ENCODE measurements around the gene NLRP10.

Gene NLRP10

DNA sequence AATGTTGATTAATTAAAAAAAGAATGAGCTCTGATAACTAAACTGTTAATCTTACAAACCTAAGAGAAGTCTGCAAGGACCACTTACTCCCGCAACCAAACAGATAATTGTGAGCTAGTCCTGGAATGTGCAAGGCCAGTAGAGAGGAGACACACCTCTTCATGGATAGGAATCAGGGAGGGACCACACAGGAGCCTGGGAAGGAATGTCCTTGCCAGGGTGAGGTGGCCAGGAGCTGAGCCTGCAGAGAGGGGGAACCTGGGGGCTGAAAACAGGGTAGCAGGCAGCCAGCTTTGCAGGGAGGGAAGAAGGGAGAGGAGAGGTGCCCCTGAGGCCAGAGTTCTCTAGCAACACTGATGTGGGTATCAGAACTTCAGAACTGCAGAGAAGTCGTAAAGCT, 9.4 kb upstream of the NLRP10 start:
- DNase-seq (ENCODE audit: low read depth) = no peak

GRCh38 chr11:7973011-7973410, 7.8 kb upstream of the NLRP10 start:
- no peak for DNase-seq (ENCODE audit: low read depth)

GRCh38 chr11:7971846-7972245, 6.6 kb upstream of the NLRP10 start:
- no peak for DNase-seq (ENCODE audit: low read depth)

- no peak for DNase-seq (ENCODE audit: low read depth)
Observed at GRCh38 chr11:7969756-7970646, 4.8 kb upstream of the NLRP10 start.

GRCh38 chr11:7968686-7969085, 3.4 kb upstream of the NLRP10 start:
- DNase-seq (ENCODE audit: low read depth) = no peak

- DNase-seq (ENCODE audit: low read depth) = no peak
Observed at GRCh38 chr11:7967826-7968225, 2.6 kb upstream of the NLRP10 start.

GRCh38 chr11:7967097-7967496, 1.9 kb upstream of the NLRP10 start:
- no peak for DNase-seq (ENCODE audit: low read depth)

DNA sequence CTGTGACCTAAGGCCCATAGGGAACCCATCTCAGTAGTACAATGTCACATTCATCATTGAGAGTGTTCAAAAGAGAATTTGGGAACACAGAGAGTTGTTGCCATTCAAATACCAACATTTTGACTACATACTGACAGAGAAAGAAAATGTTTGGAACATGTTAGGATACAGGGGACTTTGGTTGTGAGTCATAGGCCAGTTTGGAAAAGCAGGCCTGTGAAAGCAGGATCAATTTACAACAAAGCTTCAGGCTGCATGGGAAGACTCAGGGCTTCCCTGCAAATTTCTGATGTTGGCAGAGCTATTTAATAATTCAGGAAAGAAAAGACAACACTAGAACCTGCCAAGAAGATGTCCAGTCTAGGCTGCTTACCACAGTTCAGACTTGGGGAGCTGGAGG, 374 bp downstream of the NLRP10 start:
- no peak for DNase-seq (ENCODE audit: low read depth)

DNA sequence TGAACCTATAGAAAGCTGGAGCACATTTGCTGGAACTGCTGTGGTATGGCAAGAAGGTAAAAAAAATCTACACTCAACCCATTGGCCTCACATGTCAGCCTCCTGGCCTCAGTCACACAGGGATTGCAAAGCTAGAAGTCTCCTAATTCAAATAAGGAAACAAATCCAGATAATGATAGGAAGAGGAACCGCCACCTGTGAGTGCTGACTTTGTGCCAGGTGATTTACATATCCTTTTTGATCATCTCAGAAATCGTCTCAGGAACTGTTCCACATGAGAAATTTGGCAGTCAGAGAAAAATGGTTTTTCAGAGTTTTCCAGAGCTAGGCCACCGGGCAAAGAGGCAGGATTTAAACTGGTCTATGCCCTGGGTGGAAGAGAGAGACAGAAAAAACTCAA, 986 bp downstream of the NLRP10 start:
- DNase-seq (ENCODE audit: low read depth) = no peak

GRCh38 chr11:7955191-7955590, 10.1 kb downstream of the NLRP10 start:
- DNase-seq (ENCODE audit: low read depth) = no peak

DNA sequence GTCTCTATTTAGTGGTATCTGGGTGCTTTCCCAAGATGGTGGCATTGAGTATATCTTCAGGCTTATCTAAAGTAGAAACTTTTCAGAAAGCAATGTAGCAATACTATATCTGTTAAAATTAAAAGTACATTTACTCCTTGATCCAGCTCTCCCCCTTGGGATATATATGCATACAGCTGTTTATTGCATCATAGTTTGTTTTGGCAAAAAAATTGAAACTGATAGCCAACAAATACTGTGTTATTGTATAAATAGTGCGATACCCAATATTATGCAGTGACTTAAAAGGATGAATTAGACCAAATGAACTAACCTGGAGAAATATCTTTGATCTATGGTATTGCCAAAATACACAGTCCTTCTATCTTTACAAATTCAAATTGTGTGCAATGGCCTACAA, 15.3 kb downstream of the NLRP10 start:
- DNase-seq (ENCODE audit: low read depth) = no peak

DNA sequence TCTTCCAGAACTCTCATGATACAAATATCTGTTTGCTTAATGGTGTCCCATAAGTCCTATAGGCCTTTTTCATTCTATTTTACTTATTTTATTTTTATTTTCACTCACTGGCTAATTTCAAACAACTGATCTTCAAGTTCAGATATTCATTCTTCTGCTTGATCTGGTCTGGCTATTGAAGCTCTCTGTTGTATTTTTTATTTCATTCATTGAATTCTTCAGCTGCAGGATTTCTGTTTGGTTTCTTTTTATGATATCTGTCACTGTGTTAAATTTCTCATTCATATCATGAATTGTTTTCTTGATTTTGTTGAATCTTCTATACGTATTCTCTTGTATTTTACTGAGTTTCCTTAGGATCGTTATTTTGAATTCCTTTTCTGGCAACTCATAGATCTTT, 21.1 kb downstream of the NLRP10 start:
- DNase-seq (ENCODE audit: low read depth) = no peak

GRCh38 chr11:7941608-7942007, 23.6 kb downstream of the NLRP10 start, which contains the start of gene OR10A3:
Gene OR10A3, minus strand, starts transcription at chr11:7941708. Its CDS starts 2,188 bp downstream, at chr11:7939520.
- no peak for DNase-seq (ENCODE audit: low read depth)

DNA sequence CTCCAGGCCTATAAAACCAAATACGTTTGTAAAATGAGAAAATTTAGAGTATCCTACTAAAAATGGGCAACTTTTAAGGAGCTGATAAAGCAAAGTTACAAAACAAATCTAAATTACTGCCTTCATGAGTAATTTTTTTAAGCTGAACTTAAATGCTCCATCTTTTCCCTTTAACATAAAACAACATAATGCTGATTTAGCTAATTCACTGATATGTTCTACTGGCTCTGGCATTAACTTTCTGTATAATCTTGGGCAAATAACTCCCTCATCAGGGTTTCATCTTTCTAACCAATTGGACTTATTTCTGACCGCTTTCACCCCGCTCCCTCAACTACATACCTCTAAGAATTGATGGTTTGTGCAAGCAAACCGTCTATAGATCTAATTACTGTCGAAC, 24.1 kb downstream of the NLRP10 start:
- no peak for DNase-seq (ENCODE audit: low read depth)

GRCh38 chr11:7936615-7937014, 28.6 kb downstream of the NLRP10 start:
- no peak for DNase-seq (ENCODE audit: low read depth)

GRCh38 chr11:7931168-7931567, 34.1 kb downstream of the NLRP10 start, which contains the start of gene OR10A6:
Gene OR10A6, minus strand, starts transcription at chr11:7931268. Its CDS starts 2,606 bp downstream, at chr11:7928662.
- DNase-seq (ENCODE audit: low read depth) = no peak

DNA sequence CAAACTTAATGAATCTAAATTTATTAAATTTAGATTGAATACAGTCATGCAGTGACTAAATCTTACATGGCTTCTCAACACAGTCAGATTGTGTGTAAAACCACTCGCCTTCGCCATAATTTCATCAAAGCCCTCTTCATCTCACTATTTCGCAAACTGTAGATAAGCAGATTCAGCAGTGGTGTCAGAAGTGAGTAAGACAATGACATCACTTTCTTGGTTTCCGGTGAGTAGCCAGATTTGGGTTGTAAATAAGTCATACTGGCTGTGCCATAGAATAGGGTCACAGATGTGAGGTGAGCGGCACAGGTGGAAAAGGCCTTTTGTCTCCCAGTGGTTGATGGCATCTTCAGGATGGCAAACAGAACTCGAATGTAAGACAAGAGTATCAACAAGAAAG, 37.6 kb downstream of the NLRP10 start:
- no peak for DNase-seq (ENCODE audit: low read depth)

- DNase-seq (ENCODE audit: low read depth) = no peak
Observed at GRCh38 chr11:7924536-7924935, 40.7 kb downstream of the NLRP10 start.

- DNase-seq (ENCODE audit: low read depth) = no peak
Observed at GRCh38 chr11:7918141-7918540, 47.1 kb downstream of the NLRP10 start.

Measured in stimulated activated CD8-positive, alpha-beta memory T cell treated with anti-CD3 and anti-CD28 coated beads, Interleukin-7, amount 100 ng/mL, for 24 hours (primary cell).